ENCODE measurements around the gene DFFB. TPM values are rescaled to one million over a fixed set of nuclear protein-coding genes. Genes with fewer than 3 reads are reported as not detected.

Gene DFFB
- total RNA-seq, 1 experiment from 2014 or later: 11.9 TPM

DNA sequence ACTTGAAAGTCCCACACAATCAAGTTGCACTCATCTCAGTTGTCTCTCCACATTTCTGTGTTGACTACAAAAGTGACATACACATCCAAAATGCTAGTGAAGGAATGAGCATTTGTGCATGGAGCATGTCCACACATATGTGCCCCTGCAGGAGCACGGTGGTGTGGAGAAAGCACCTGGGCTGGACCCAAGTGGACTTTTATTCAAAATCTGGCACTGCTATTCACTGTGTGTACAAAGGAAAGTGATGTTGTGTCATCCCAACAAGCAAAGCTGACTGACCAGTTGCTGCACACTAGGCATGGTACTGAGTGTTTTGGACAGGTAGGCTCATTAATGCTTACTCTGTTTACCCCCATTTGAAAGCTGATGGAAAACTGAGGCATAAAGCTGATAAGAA is 19.6 kb upstream of the DFFB start:
- no peak overlapping the region for H3K27ac ChIP-seq (ENCODE audit: low read length)
- H3K9ac ChIP-seq (ENCODE audit: low read length): no peak overlapping the region
- no peak for DNase-seq
- H4K20me1 ChIP-seq (ENCODE audit: insufficient read depth, low read depth, low read length): no peaks in the 10 kb centered on the region
- H3K79me2 ChIP-seq (ENCODE audit: low read length): no peaks in the 10 kb centered on the region
- peaks cover 75% of the 10 kb centered on the region for H3K36me3 ChIP-seq (ENCODE audit: insufficient read depth, low read length)
- H3K4me1 ChIP-seq (ENCODE audit: low read length): no peaks in the 10 kb centered on the region
- H3K9me2 ChIP-seq (replicated peaks; ENCODE audit: insufficient read depth, low read length): no peaks in the 10 kb centered on the region
- H2AFZ ChIP-seq (ENCODE audit: low read length): no peak overlapping the region
- no peak overlapping the region for H3K4me3 ChIP-seq (ENCODE audit: low read length)
- H3K9me3 ChIP-seq (ENCODE audit: low read length): peaks cover 27% of the 10 kb centered on the region
- no peak overlapping the region for H3K4me2 ChIP-seq (ENCODE audit: low read depth, low read length, poor library complexity, severe bottlenecking)
- no peaks in the 10 kb centered on the region for H3K27me3 ChIP-seq (ENCODE audit: low read length)

DNA sequence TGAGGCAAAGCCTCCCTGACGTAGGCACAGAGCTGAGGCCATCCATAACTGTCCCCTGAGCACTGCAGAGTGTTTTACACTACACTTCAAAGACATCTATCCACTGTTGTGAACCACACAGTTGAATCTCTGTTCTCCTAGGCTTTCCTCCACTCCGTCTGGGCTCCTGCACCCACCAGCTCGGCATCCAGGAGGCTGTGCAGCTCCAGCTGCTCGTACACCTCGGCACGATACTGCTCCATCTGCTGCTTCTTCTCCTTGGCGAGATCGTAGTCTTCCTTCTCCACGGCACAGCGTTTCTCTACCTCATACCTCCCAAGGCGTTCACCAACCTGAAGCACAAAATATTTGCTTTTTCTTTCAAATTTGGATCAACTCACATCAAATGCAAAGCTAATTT is 18.5 kb upstream of the DFFB start:
- Histone ChIP-seq H3K36me3 (ENCODE audit: insufficient read depth, low read length) (peaks cover 74% of the 10 kb centered on the region), H3K9ac (ENCODE audit: low read length) (no peak overlapping the region), H3K9me3 (ENCODE audit: low read length) (peaks cover 27% of the 10 kb centered on the region), H3K79me2 (ENCODE audit: low read length) (no peaks in the 10 kb centered on the region), H3K4me1 (ENCODE audit: low read length) (no peaks in the 10 kb centered on the region), H3K27ac (ENCODE audit: low read length) (no peak overlapping the region), H2AFZ (ENCODE audit: low read length) (no peak overlapping the region), H3K4me2 (ENCODE audit: low read depth, low read length, poor library complexity, severe bottlenecking) (no peak overlapping the region), H3K9me2 (replicated peaks; ENCODE audit: insufficient read depth, low read length) (no peaks in the 10 kb centered on the region), H3K4me3 (ENCODE audit: low read length) (no peak overlapping the region), H4K20me1 (ENCODE audit: insufficient read depth, low read depth, low read length) (no peaks in the 10 kb centered on the region), H3K27me3 (ENCODE audit: low read length) (no peaks in the 10 kb centered on the region)
- DNase-seq: no peak

DNA sequence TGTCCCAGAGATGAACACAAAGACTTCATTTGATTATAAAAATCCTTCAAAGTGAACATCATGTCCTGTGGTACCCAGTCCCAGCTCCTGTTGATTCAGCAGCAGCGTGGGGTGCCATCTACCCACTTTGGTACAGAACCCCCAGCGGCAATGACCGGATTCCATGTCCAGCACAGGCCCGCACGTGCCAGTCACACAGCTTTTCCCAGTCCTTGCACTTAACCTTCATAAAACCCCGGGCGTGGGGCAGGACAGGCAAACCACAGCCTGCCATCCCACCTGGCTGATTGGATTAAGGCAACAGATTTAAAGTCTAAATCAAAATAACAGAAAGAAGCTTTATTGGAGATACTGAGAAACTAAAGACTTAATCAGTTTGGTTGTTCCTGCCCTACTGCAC is 15.8 kb upstream of the DFFB start:
- H3K79me2 ChIP-seq (ENCODE audit: low read length): no peaks in the 10 kb centered on the region
- H3K9me2 ChIP-seq (replicated peaks; ENCODE audit: insufficient read depth, low read length): no peaks in the 10 kb centered on the region
- H2AFZ ChIP-seq (ENCODE audit: low read length): no peak overlapping the region
- H3K27ac ChIP-seq (ENCODE audit: low read length): no peak overlapping the region
- DNase-seq: no peak
- peaks cover 8% of the 10 kb centered on the region for H3K4me1 ChIP-seq (ENCODE audit: low read length)
- H3K27me3 ChIP-seq (ENCODE audit: low read length): no peaks in the 10 kb centered on the region
- no peak overlapping the region for H3K4me3 ChIP-seq (ENCODE audit: low read length)
- no peaks in the 10 kb centered on the region for H4K20me1 ChIP-seq (ENCODE audit: insufficient read depth, low read depth, low read length)
- no peak overlapping the region for H3K4me2 ChIP-seq (ENCODE audit: low read depth, low read length, poor library complexity, severe bottlenecking)
- H3K36me3 ChIP-seq (ENCODE audit: insufficient read depth, low read length): peaks cover 74% of the 10 kb centered on the region
- peaks cover 27% of the 10 kb centered on the region for H3K9me3 ChIP-seq (ENCODE audit: low read length)
- no peak overlapping the region for H3K9ac ChIP-seq (ENCODE audit: low read length)

DNA sequence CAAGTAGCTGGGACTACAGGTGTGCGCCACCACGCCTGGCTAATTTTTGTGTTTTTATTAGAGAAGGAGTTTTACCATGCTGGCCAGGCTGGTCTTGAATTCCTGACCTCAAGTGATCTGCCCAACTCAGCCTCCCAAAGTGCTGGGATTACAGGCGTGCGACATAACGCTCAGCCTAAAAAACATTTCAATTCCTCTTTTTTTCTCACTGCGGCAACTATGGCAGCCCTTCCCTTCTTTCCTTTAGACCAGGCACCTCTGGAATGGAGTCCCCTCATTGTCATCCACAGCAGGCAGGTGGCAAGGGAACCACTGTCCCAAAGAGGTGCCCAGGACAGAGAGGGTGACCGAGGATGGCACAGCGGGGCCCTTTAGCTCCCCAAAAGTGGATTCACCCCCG is 14.4 kb upstream of the DFFB start:
- Histone ChIP-seq H3K9ac (ENCODE audit: low read length) (no peak overlapping the region), H2AFZ (ENCODE audit: low read length) (no peak overlapping the region), H3K79me2 (ENCODE audit: low read length) (no peaks in the 10 kb centered on the region), H3K27ac (ENCODE audit: low read length) (no peak overlapping the region), H3K4me3 (ENCODE audit: low read length) (no peak overlapping the region), H3K9me2 (replicated peaks; ENCODE audit: insufficient read depth, low read length) (no peaks in the 10 kb centered on the region), H3K9me3 (ENCODE audit: low read length) (peaks cover 13% of the 10 kb centered on the region), H3K4me2 (ENCODE audit: low read depth, low read length, poor library complexity, severe bottlenecking) (no peak overlapping the region), H3K4me1 (ENCODE audit: low read length) (peaks cover 8% of the 10 kb centered on the region), H3K36me3 (ENCODE audit: insufficient read depth, low read length) (peaks cover 63% of the 10 kb centered on the region), H4K20me1 (ENCODE audit: insufficient read depth, low read depth, low read length) (no peaks in the 10 kb centered on the region), H3K27me3 (ENCODE audit: low read length) (no peaks in the 10 kb centered on the region)
- DNase-seq: no peak

DNA sequence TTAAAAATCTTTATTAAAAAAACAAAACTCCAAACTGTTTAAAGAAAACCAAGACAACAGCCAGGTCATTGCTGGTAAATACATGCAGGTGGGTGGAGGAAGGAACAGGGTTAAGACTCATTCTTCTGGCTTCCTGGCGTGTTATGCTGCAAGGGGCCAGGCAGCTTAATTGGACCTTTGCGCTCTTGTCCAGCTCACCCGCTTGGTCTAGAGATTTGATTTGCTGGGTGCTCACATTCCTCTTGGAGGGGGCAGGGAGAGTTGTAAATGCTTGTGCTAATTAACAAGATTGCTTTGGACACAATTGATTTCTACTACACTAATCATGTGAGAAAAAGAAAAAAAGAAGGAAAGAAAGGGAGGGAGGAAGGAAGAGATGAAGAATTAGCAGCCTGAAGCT is 10.7 kb upstream of the DFFB start:
- H3K36me3 ChIP-seq (ENCODE audit: insufficient read depth, low read length): peaks cover 38% of the 10 kb centered on the region
- H4K20me1 ChIP-seq (ENCODE audit: insufficient read depth, low read depth, low read length): no peaks in the 10 kb centered on the region
- no peak overlapping the region for H3K4me3 ChIP-seq (ENCODE audit: low read length)
- no peaks in the 10 kb centered on the region for H3K79me2 ChIP-seq (ENCODE audit: low read length)
- H3K9ac ChIP-seq (ENCODE audit: low read length): no peak overlapping the region
- H3K27me3 ChIP-seq (ENCODE audit: low read length): no peaks in the 10 kb centered on the region
- no peak overlapping the region for H3K27ac ChIP-seq (ENCODE audit: low read length)
- no peak overlapping the region for H3K4me2 ChIP-seq (ENCODE audit: low read depth, low read length, poor library complexity, severe bottlenecking)
- H3K4me1 ChIP-seq (ENCODE audit: low read length): peaks cover 8% of the 10 kb centered on the region
- H3K9me3 ChIP-seq (ENCODE audit: low read length): no peaks in the 10 kb centered on the region
- no peak overlapping the region for H2AFZ ChIP-seq (ENCODE audit: low read length)
- DNase-seq: no peak
- no peaks in the 10 kb centered on the region for H3K9me2 ChIP-seq (replicated peaks; ENCODE audit: insufficient read depth, low read length)

DNA sequence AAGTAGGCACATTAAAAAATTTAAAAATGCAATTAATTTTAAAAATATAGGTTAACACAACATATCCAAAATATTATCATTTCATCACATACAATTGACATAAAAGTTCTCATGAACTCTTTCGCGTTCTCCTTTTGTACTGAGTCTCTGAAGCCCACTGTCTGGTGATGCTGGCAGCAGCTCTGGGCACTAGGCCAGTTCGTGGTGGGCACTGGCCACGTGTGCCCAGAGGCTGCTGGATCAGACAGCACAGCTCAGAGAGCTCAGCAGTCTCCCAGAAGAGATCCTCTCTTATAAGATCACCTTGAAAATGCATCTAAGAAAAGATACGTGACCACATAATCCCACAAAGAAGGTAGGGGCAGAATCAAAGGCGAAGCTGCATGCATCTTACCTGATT is 10.2 kb upstream of the DFFB start:
- Histone ChIP-seq H3K79me2 (ENCODE audit: low read length) (peaks cover 2% of the 10 kb centered on the region; the same call in 1 of the 2 replicates), H3K4me3 (ENCODE audit: low read length) (no peak overlapping the region)

DNA sequence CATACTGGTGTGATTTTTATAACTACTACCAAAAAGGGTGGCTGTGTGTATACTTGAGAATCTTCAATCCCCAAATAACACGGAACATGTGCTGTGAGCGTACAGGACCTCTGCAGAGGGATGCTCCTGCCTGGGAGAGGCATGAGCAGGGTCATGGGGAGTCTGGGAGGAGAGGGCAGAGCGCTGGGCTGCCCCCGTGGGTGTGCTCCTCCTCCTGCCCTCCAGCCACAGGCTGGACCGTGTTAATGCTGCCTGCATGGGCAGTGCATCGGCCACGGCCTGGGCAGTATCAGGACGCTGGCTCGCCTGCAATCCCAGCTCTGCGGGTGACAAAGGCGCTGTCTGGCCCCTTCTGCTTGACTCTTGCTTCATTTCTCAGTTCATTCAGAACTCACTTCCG is 6.4 kb upstream of the DFFB start:
- no peak for DNase-seq
- H3K79me2 ChIP-seq (ENCODE audit: low read length): peaks cover 40% of the 10 kb centered on the region
- no peak overlapping the region for H3K4me2 ChIP-seq (ENCODE audit: low read depth, low read length, poor library complexity, severe bottlenecking)
- H3K9ac ChIP-seq (ENCODE audit: low read length): no peak overlapping the region
- no peak overlapping the region for H2AFZ ChIP-seq (ENCODE audit: low read length)
- H3K4me1 ChIP-seq (ENCODE audit: low read length): peaks cover 6% of the 10 kb centered on the region
- peaks cover 15% of the 10 kb centered on the region; the same call in 1 of the 2 replicates for H3K36me3 ChIP-seq (ENCODE audit: insufficient read depth, low read length)
- H3K27me3 ChIP-seq (ENCODE audit: low read length): no peaks in the 10 kb centered on the region
- H3K4me3 ChIP-seq (ENCODE audit: low read length): no peak overlapping the region
- no peaks in the 10 kb centered on the region for H4K20me1 ChIP-seq (ENCODE audit: insufficient read depth, low read depth, low read length)
- no peak overlapping the region for H3K27ac ChIP-seq (ENCODE audit: low read length)
- H3K9me3 ChIP-seq (ENCODE audit: low read length): no peaks in the 10 kb centered on the region
- H3K9me2 ChIP-seq (replicated peaks; ENCODE audit: insufficient read depth, low read length): no peaks in the 10 kb centered on the region

More for the DNA sequence above, 10.2 kb upstream of the DFFB start:
- peaks cover 37% of the 10 kb centered on the region for H3K36me3 ChIP-seq (ENCODE audit: insufficient read depth, low read length)
- peaks cover 8% of the 10 kb centered on the region for H3K4me1 ChIP-seq (ENCODE audit: low read length)
- no peaks in the 10 kb centered on the region for H3K27me3 ChIP-seq (ENCODE audit: low read length)
- H3K9ac ChIP-seq (ENCODE audit: low read length): no peak overlapping the region
- H2AFZ ChIP-seq (ENCODE audit: low read length): no peak overlapping the region
- no peaks in the 10 kb centered on the region for H4K20me1 ChIP-seq (ENCODE audit: insufficient read depth, low read depth, low read length)
- no peak overlapping the region for H3K4me2 ChIP-seq (ENCODE audit: low read depth, low read length, poor library complexity, severe bottlenecking)
- DNase-seq: no peak
- no peaks in the 10 kb centered on the region for H3K9me3 ChIP-seq (ENCODE audit: low read length)
- no peak overlapping the region for H3K27ac ChIP-seq (ENCODE audit: low read length)
- H3K9me2 ChIP-seq (replicated peaks; ENCODE audit: insufficient read depth, low read length): no peaks in the 10 kb centered on the region

DNA sequence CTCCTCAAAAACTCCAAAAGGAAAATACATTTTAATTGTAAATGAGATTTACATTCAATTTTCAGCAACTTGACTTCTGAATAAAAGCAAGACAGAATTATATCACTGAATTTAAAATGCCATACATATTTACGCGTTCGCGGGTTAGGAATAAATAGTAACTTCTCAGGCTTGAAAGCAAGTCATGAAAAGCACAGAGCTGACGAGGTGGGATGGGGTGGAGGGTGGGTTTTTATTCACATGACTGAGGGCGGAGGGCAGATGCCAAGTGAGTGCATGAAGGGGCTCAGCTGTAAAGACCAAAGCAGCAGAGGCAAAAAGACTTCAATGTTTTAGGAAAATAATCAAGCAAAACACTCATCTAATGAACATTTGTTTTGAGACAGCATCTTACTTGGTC is 6.0 kb upstream of the DFFB start:
- Histone ChIP-seq H3K4me3 (ENCODE audit: low read length) (no peak overlapping the region), H2AFZ (ENCODE audit: low read length) (no peak overlapping the region), H3K9me2 (replicated peaks; ENCODE audit: insufficient read depth, low read length) (no peaks in the 10 kb centered on the region), H3K27me3 (ENCODE audit: low read length) (no peaks in the 10 kb centered on the region), H3K36me3 (ENCODE audit: insufficient read depth, low read length) (peaks cover 15% of the 10 kb centered on the region; the same call in 1 of the 2 replicates), H3K4me1 (ENCODE audit: low read length) (peaks cover 9% of the 10 kb centered on the region), H3K9ac (ENCODE audit: low read length) (no peak overlapping the region), H4K20me1 (ENCODE audit: insufficient read depth, low read depth, low read length) (no peaks in the 10 kb centered on the region), H3K9me3 (ENCODE audit: low read length) (no peaks in the 10 kb centered on the region), H3K4me2 (ENCODE audit: low read depth, low read length, poor library complexity, severe bottlenecking) (no peak overlapping the region), H3K79me2 (ENCODE audit: low read length) (peaks cover 45% of the 10 kb centered on the region), H3K27ac (ENCODE audit: low read length) (no peak overlapping the region)
- DNase-seq: no peak

DNA sequence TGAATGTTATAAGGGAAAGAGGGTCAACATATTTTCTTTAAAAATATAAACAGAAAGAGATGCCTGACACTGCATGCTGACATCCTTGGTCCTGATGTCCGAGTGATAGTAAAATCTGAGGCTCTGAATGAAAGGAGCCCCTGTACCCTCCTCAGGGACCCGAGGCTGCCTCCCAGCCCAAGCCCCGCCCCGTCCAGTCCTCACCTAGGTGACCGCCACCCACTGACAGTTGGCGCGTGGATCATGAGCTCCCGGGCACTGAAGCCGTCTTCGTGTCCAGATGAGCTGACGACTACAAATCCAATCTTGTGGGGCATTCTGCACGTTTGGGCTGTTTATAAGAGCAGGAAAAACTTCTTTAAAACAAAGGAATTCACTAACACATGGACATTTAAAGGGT is 5.2 kb upstream of the DFFB start:
- Histone ChIP-seq H3K36me3 (ENCODE audit: insufficient read depth, low read length) (peaks cover 11% of the 10 kb centered on the region; the same call in 1 of the 2 replicates), H3K4me2 (ENCODE audit: low read depth, low read length, poor library complexity, severe bottlenecking) (no peak overlapping the region), H2AFZ (ENCODE audit: low read length) (no peak overlapping the region), H3K9ac (ENCODE audit: low read length) (no peak overlapping the region), H3K27me3 (ENCODE audit: low read length) (no peaks in the 10 kb centered on the region), H3K9me2 (replicated peaks; ENCODE audit: insufficient read depth, low read length) (no peaks in the 10 kb centered on the region), H3K9me3 (ENCODE audit: low read length) (no peaks in the 10 kb centered on the region), H3K4me1 (ENCODE audit: low read length) (peaks cover 9% of the 10 kb centered on the region), H3K4me3 (ENCODE audit: low read length) (no peak overlapping the region), H3K27ac (ENCODE audit: low read length) (no peak overlapping the region), H3K79me2 (ENCODE audit: low read length) (peaks cover 47% of the 10 kb centered on the region), H4K20me1 (ENCODE audit: insufficient read depth, low read depth, low read length) (no peaks in the 10 kb centered on the region)
- no peak for DNase-seq
